Ectodermal cell (in vitro differentiated cells): ENCODE data around the gene SLC38A6.

Experiments
- H3K27ac ChIP-seq: 2 replicates; pipeline ENCODE4 v1.7.0; 2013; ENCODE audit warnings: mild to moderate bottlenecking, low read depth, low read length; ENCODE audit not compliant: insufficient read depth, poor library complexity, severe bottlenecking
- H3K27me3 ChIP-seq: 2 replicates; pipeline ENCODE4 v1.7.0; 2013; ENCODE audit warnings: mild to moderate bottlenecking, low read length; ENCODE audit not compliant: insufficient read depth, control insufficient read depth, poor library complexity, severe bottlenecking
- H3K36me3 ChIP-seq: one replicate; pipeline ENCODE4 v1.7.0; 2013; ENCODE audit warnings: low read length; ENCODE audit not compliant: control insufficient read depth, insufficient read depth
- H3K4me1 ChIP-seq: one replicate; pipeline ENCODE4 v1.7.0; 2013; ENCODE audit warnings: low read length; ENCODE audit not compliant: control insufficient read depth, insufficient read depth
- H3K4me3 ChIP-seq: 2 replicates; pipeline ENCODE4 v1.7.0; 2013; ENCODE audit warnings: low read depth, low read length, control low read depth; ENCODE audit not compliant: insufficient read depth
- H3K9me3 ChIP-seq: 2 replicates; pipeline ENCODE4 v1.7.0; 2013; ENCODE audit warnings: mild to moderate bottlenecking, low read length, moderate library complexity; ENCODE audit not compliant: control insufficient read depth
- WGBS, 2 experiments: methylation state at CpG; one replicate each; pipeline ENCODE4 v1.1.7; 2013; ENCODE audit warnings: missing lambda C conversion rate in 2 of 2; 5-methylcytosine and 5-hydroxymethylcytosine counted together

The SLC38A6 gene

GRCh38 chr14:60956632-60957031 lies 24.4 kb upstream of the SLC38A6 start:
- Histone ChIP-seq H3K4me1 (no peaks in the 10 kb centered on the region), H3K27me3 (no peaks in the 10 kb centered on the region), H3K4me3 (no peak overlapping the region), H3K36me3 (no peaks in the 10 kb centered on the region), H3K9me3 (peaks cover 3% of the 10 kb centered on the region), H3K27ac (no peak overlapping the region)
- WGBS, 2 experiments = 100% methylated on average over 1 of the region's 1 CpG; no CpG with 5 or more reads in 1 of the 2 experiments

- H3K4me1 ChIP-seq = no peaks in the 10 kb centered on the region
- H3K36me3 ChIP-seq = no peaks in the 10 kb centered on the region
- H3K27me3 ChIP-seq = no peaks in the 10 kb centered on the region
- no peak overlapping the region for H3K4me3 ChIP-seq
- H3K9me3 ChIP-seq = peaks cover 3% of the 10 kb centered on the region
- no peak overlapping the region for H3K27ac ChIP-seq
Observed at GRCh38 chr14:60958146-60958545, 22.9 kb upstream of the SLC38A6 start.

- 26 to 76% methylated on average over 1 to 2 of the region's 2 CpGs for WGBS, 2 experiments
- H3K36me3 ChIP-seq = no peaks in the 10 kb centered on the region
- peaks cover 3% of the 10 kb centered on the region for H3K9me3 ChIP-seq
- no peak overlapping the region for H3K27ac ChIP-seq
- no peaks in the 10 kb centered on the region for H3K27me3 ChIP-seq
- H3K4me1 ChIP-seq = no peaks in the 10 kb centered on the region
- H3K4me3 ChIP-seq = no peak overlapping the region
Observed at GRCh38 chr14:60963761-60964160, 17.3 kb upstream of the SLC38A6 start.

- Histone ChIP-seq H3K9me3 (no peaks in the 10 kb centered on the region), H3K36me3 (no peaks in the 10 kb centered on the region), H3K4me1 (no peaks in the 10 kb centered on the region), H3K27ac (no peak overlapping the region), H3K4me3 (no peak overlapping the region), H3K27me3 (no peaks in the 10 kb centered on the region)
- WGBS, 2 experiments = 96 to 100% methylated on average over 2 of the region's 2 CpGs
Observed at GRCh38 chr14:60964904-60965303, 16.1 kb upstream of the SLC38A6 start.

DNA sequence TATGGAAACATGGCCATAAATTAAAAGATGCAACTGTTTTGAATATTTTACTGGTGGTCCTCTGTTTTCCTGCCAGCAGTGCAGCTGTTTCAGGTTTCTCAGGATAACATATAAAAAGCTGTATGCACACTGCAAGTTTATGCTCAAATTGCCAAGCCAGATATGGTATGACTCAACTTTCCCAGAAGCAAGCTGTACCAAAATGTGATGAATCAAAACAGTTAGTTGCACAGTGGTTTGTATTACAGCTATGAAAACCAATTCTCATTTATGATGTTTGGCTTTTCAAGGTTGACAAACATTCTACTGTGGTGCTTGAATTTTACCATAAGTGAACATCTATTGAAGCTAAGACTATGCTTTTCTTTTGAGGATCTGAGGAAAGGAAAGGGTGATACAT lies 15.6 kb upstream of the SLC38A6 start:
- Histone ChIP-seq H3K4me1 (no peaks in the 10 kb centered on the region), H3K27ac (no peak overlapping the region), H3K4me3 (no peak overlapping the region), H3K27me3 (no peaks in the 10 kb centered on the region), H3K36me3 (no peaks in the 10 kb centered on the region), H3K9me3 (no peaks in the 10 kb centered on the region)

- H3K4me3 ChIP-seq = no peak overlapping the region
- 86% methylated on average over 1 of the region's 1 CpG; no CpG with 5 or more reads in 1 of the 2 experiments for WGBS, 2 experiments
- H3K27ac ChIP-seq = no peak overlapping the region
- H3K4me1 ChIP-seq = no peaks in the 10 kb centered on the region
- H3K36me3 ChIP-seq = no peaks in the 10 kb centered on the region
- H3K27me3 ChIP-seq = no peaks in the 10 kb centered on the region
- no peaks in the 10 kb centered on the region for H3K9me3 ChIP-seq
Observed at GRCh38 chr14:60968099-60968498, 12.9 kb upstream of the SLC38A6 start.

GRCh38 chr14:60968671-60969070 lies 12.4 kb upstream of the SLC38A6 start:
- Histone ChIP-seq H3K4me3 (no peak overlapping the region), H3K9me3 (no peaks in the 10 kb centered on the region), H3K27me3 (no peaks in the 10 kb centered on the region), H3K36me3 (no peaks in the 10 kb centered on the region), H3K27ac (no peak overlapping the region), H3K4me1 (no peaks in the 10 kb centered on the region)

DNA sequence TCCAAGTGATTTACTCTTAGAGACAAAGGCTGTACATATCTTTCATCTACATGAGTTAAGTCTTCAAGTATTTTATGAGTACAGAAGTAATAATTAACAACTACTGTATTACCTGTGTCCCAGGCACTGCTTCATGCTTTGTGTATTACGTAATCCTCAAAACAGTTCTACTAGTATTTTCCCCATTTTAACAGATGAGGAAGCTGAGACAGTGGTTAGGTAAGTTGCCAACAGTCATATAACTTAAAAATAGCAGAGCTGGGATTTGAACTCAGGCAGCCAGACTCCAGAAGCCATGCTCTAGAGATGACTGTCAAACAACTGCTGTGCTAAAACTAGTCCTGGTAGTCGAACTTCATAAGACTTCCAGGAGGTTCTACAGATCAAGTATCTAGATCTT lies 10.9 kb upstream of the SLC38A6 start:
- H3K27ac ChIP-seq = no peak overlapping the region
- WGBS, 2 experiments = 93 to 100% methylated on average over 1 to 2 of the region's 2 CpGs

DNA sequence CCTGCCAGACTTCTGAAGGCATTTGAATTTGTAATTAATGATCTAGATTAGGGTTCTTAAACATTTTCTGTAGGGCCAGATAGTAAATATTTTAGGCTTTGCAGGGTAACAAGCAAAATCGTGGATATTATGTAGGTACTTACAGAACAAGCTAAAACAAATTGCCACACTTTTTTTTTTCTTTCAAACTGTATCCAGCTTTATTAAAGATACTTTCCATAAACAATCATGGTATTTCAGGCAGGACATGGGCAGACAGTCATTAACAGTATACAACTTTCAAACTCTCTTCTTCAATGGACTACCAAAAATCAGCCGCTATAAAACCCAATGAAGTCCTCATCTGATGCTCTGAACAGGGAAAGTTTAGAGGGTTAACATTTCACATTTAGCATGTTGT lies 9.8 kb upstream of the SLC38A6 start:
- Histone ChIP-seq H3K27ac (no peak overlapping the region), H3K4me1 (no peaks in the 10 kb centered on the region), H3K36me3 (no peaks in the 10 kb centered on the region), H3K4me3 (no peak overlapping the region), H3K9me3 (no peaks in the 10 kb centered on the region), H3K27me3 (no peaks in the 10 kb centered on the region)
- WGBS, 2 experiments = 36 to 50% methylated on average over 2 of the region's 2 CpGs

More for the DNA sequence above, 10.9 kb upstream of the SLC38A6 start:
- Histone ChIP-seq H3K27me3 (no peaks in the 10 kb centered on the region), H3K36me3 (no peaks in the 10 kb centered on the region), H3K4me3 (no peak overlapping the region), H3K9me3 (no peaks in the 10 kb centered on the region), H3K4me1 (no peaks in the 10 kb centered on the region)

- H3K27ac ChIP-seq = no peak overlapping the region
- no peak overlapping the region for H3K4me3 ChIP-seq
- no peaks in the 10 kb centered on the region for H3K36me3 ChIP-seq
- H3K4me1 ChIP-seq = no peaks in the 10 kb centered on the region
- no peaks in the 10 kb centered on the region for H3K9me3 ChIP-seq
- WGBS, 2 experiments = 95 to 97% methylated on average over 15 of the region's 15 CpGs
- no peaks in the 10 kb centered on the region for H3K27me3 ChIP-seq
Observed at GRCh38 chr14:60972295-60972694, 8.8 kb upstream of the SLC38A6 start.

DNA sequence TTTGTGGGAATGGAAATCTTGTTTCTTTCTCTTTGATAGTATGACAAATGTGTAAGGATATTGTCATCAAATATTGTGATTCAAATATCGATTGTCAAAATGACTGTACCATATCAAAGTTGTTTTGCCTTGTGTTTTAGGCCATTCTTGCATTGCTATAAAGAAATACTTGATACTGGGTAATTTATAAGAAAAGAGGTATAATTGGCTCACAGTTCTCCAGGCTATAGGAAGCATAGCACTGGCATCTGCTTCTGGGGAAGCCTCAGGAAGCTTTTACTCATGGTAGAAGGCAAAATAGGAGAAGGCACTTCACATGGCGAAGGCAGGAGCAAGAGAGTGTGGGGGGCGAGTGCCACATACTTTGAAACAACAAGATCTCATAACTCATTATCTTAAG lies 8.0 kb upstream of the SLC38A6 start:
- no peak overlapping the region for H3K4me3 ChIP-seq
- H3K27ac ChIP-seq = no peak overlapping the region
- H3K36me3 ChIP-seq = no peaks in the 10 kb centered on the region
- no peaks in the 10 kb centered on the region for H3K9me3 ChIP-seq
- H3K27me3 ChIP-seq = no peaks in the 10 kb centered on the region
- 87 to 95% methylated on average over 3 of the region's 3 CpGs for WGBS, 2 experiments
- H3K4me1 ChIP-seq = no peaks in the 10 kb centered on the region
